Measurements from ENCODE around the gene TRIM27.
"Not testable (repeated sequence)": the region's sequence is repeated elsewhere in the genome, so short reads cannot be mapped to it uniquely, and the experiment has no call there.

TRIM27 gene

GRCh38 chr6:28943223-28943556 lies 19.4 kb upstream of the TRIM27 start:
- in situ Hi-C loops (cut with MboI; ENCODE audit: low sequenced_read_pairs) = no loop called here

- in situ Hi-C loops (cut with MboI; ENCODE audit: low sequenced_read_pairs) = no loop called here
Measured at GRCh38 chr6:28941684-28942448, 18.1 kb upstream of the TRIM27 start.

- in situ Hi-C loops (cut with MboI; ENCODE audit: low sequenced_read_pairs) = no loop called here
Measured at GRCh38 chr6:28940858-28941683, 17.3 kb upstream of the TRIM27 start.

- in situ Hi-C loops (cut with MboI; ENCODE audit: low sequenced_read_pairs) = no loop called here
Measured at GRCh38 chr6:28940294-28940857, 16.6 kb upstream of the TRIM27 start.

GRCh38 chr6:28933069-28933468 lies 9.3 kb upstream of the TRIM27 start:
- in situ Hi-C loops (cut with MboI; ENCODE audit: low sequenced_read_pairs) = no loop called here

DNA sequence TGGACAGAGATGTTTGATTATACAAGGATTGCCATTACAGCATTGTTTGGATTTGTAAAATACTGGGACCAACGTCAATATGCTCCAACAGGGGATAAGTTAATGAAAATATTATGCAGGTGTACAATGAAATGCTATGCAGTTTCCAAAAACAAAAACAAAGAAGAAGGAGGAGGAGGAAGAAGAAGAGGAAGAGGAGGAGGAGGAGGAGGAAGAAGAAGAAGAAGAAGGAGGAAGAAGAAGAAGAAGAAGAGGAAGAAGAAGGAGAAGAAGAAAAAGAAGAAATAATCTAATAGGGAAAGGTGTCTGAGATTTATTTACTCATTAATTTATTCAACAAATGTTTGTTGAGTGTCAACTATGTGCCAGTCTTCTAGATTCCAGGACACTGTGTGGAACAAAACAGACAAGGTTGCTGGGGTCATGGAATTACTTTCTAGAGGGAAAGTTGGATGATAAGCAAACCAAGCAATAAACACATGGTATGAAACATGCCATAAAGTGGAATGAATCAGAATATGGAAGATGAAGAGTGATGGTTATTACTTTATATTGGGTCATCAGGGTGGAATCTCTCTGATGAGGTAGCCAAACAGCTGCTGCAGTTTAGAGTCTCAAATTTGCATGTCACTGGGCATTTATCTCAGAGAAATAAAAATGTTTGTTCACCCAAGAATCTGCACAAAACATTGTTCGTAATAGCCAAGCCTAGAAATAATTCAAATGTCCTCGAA lies 6.3 kb upstream of the TRIM27 start:
- in situ Hi-C loops (cut with MboI; ENCODE audit: low sequenced_read_pairs) = no loop called here

DNA sequence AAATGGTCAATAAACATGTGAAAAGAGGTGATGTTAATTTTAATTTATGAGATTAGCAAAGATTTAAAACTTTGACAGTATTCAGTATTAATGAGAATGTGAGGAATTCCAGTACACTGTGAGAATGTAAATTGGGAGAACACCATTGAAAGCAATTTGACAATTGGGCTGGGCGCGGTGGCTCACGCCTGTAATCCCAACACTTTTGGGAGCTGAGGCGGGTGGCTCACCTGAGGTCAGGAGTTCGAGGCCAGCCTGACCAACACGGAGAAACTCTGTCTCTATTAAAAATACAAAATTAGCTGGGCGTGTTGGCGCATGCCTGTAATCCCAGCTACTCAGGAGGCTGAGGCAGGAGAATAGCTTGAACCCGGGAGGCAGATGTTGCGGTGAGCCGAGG lies 5.6 kb upstream of the TRIM27 start:
- in situ Hi-C loops (cut with MboI; ENCODE audit: low sequenced_read_pairs) = not testable (repeated sequence)

GRCh38 chr6:28927846-28928245 lies 4.1 kb upstream of the TRIM27 start:
- in situ Hi-C loops (cut with MboI; ENCODE audit: low sequenced_read_pairs) = no loop called here

DNA sequence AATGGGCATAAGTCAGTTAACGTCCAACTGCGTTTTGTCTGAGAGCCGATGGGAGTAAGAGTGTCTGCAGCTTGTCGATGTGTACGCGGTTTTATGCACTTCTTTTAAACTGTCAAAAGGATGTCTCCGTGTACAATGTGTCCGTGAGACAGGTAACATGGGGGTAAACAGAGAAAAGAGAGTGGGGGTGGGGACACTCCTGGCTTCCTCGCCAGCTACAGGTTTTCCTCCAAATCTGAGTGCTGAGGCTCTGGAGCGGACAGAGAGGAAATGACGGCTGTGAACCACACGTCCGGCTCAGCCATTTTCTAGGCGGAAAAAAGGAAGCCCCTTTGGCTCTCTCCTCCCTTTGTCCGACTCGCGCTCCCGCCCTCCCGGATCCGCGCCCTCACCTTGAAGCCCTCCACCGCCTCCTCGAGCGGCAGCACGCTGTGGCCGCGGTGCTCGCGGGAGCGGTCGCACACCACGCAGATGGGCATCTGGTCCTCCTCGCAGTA lies 916 bp downstream of the TRIM27 start:
- in situ Hi-C loops (cut with MboI; ENCODE audit: low sequenced_read_pairs) = no loop called here

DNA sequence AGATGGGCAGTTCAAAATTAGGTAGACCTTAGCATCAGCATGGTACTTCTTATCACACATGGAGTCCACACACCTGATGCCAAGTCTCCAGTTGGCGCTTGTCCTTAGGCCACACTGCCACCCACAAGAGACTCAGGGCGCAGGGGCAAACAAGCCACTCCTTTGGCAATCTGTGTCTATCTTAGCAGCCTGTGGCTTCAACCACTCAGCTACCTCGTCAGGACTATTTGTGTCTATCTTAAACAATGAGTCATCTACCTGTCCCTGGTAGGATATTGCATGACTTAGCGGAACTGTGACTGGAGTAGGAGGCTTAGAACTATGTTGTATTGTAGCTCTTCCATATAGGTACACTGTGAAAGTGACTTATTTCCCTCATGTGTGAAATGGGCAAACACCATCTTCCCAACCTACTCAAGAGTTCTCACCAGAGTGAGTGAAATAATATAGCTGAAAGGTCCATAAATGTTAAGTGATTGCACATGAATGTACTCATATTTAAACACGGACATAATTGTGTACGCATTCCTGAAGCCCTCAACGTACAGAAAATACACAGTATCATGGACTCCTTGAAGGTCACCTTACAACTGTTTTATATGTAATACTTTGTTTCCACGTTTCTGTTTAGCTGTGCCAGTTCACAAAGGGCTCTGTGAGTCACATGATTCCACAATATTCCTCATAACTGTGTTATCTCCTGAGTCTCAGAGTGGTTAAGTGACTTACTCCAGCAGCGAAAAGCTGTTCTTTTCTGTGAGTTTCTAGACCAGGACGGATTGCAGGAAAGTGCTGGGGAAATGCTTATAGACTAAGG lies 1.6 kb downstream of the TRIM27 start:
- in situ Hi-C loops (cut with MboI; ENCODE audit: low sequenced_read_pairs) = no loop called here

- in situ Hi-C loops (cut with MboI; ENCODE audit: low sequenced_read_pairs) = no loop called here
Measured at GRCh38 chr6:28920281-28920680, 3.5 kb downstream of the TRIM27 start.

GRCh38 chr6:28914941-28915340 lies 8.8 kb downstream of the TRIM27 start:
- in situ Hi-C loops (cut with MboI; ENCODE audit: low sequenced_read_pairs) = no loop called here

DNA sequence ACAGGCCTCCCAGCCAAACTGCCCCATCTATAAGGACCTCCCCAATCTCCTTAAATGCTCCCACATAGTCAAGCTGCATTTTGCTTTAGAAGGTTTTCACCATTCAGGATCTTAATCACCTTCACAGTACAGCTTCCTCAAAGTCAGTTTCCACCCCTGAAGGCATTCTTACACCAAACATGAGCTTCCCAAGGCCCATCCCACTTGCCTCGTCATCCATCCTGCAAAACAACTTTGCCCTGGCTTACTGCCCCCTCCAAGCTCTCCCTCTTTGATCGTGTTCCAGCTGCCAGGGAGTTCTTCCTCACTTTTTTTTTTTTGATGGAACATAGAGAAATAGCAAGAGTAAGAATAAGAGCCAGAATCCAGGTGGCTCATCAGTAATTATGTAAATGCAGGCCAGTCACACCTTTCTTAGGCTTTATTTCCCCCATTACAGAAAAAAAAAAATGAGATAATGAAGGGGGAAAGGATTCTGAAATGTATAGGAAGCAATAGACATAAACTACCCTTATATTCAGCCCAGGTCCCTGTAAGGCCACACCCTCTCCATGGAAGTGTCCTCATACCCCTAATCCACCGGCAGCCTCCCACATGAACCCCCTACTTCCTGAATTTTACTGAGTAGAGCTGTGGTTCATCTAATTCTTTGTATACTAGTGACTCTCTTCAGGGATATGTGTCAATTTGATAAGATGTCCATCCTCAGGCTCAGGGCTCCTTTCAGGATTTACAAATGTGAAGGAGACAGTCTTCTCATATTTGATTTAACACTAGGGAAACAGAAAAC lies 12.7 kb downstream of the TRIM27 start:
- in situ Hi-C loops (cut with MboI; ENCODE audit: low sequenced_read_pairs) = no loop called here

- in situ Hi-C loops (cut with MboI; ENCODE audit: low sequenced_read_pairs) = no loop called here
Measured at GRCh38 chr6:28907394-28907793, 16.4 kb downstream of the TRIM27 start.

DNA sequence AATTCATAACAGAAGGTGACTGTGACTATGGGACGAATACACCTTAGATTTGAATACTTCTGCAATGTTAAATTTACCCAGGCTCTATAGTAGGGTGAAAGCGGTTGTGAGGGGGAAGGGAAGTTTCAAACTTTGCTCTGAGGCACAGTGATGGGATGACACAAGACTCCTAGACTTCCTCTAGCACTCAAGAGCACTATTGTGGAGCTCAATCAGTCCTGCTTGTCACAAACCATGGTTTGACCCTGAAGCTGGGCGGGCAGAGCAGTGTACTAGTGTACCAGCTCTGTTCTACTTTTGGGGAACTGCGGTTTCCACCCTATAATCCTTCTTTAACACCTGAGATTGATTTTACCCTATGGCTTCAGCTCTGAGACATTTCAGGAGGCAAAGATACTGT lies 17.1 kb downstream of the TRIM27 start:
- in situ Hi-C loops (cut with MboI; ENCODE audit: low sequenced_read_pairs) = no loop called here

DNA sequence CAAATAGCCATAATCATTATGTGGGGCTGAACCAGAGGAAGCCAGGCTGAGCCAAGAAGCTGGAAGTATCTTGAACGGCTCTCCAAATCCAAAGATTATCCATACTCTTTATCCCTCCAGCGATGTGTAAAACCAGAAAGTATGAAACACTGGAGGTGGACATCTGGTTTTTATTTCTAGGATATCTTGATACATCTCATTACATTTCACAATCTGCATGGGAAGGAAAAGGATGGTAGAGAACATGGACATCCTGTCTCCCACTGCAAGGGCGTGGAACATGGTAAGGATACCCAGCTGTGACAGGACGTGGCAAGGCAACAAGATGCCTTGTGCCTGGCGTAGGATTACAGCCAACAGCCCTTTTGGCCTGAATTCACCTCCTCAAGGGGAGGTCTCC lies 20.1 kb downstream of the TRIM27 start:
- in situ Hi-C loops (cut with MboI; ENCODE audit: low sequenced_read_pairs) = no loop called here

GRCh38 chr6:28901831-28902230 lies 22.0 kb downstream of the TRIM27 start:
- in situ Hi-C loops (cut with MboI; ENCODE audit: low sequenced_read_pairs) = no loop called here

DNA sequence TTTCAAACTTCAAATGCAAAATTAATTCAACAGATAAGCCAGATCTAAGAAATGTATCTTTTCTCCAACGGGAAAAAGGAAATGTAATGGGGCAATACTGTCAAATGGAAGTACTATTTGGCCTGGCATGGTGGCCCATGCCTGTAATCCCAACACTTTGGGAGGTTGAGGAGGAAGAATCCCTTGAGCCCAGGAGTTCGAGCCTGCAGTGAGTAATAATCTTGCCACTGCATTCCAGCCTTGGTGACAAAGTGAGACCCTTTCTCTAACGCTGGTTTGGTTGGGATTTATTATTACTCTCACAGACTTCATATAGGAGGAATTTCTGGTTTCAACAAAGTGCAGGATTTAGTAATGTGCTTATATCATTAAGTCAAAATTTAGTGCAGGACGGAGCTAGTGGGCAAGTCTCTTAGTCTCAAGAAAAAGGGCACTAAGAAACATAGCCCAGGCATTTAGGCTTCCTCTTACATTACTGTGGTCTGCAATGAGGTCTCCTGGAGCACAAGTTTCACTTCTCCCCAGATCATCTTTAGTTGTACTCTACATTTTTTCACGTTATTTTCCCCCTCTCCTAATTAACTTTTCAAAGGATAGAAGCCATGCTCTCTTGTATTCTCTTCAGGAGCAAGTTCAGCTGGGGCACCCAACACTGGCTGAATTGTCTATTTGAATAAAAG lies 23.1 kb downstream of the TRIM27 start:
- in situ Hi-C loops (cut with MboI; ENCODE audit: low sequenced_read_pairs) = no loop called here

DNA sequence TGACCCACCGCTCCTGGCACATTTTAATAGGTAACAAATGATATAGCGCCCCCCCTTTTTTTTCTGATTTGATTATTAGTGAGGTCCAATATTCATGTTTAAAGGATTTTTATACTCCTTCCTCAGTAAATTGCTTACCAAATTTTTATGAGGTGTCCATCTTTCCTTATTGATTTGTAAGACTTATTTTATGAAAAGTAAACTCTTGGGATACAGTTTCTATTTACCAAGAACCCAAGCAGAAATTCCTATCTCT lies 25.1 kb downstream of the TRIM27 start:
- in situ Hi-C loops (cut with MboI; ENCODE audit: low sequenced_read_pairs) = no loop called here

Measured in HL-60/S4 treated with phorbol 12-myristate 13-acetate at 8.2 ng/mL for 4 days and 3 days (cell line).